Neural cell (in vitro differentiated cells): Measurements from ENCODE around the gene TAP1. TPM values are rescaled to one million over a fixed set of nuclear protein-coding genes. Genes with fewer than 3 reads are reported as not detected.

Experiments used
- H2AFZ ChIP-seq: fragments of 200-600, 300-800 bp; sonication (generic), shearing (Covaris generic); 2 replicates; pipeline ENCODE4 v1.6.0; 2014; ENCODE audit warnings: low read depth, mild to moderate bottlenecking, antibody characterized with exemption, low read length, moderate library complexity
- H3F3A ChIP-seq: fragments of 200-600 bp; shearing (Covaris generic); 2 replicates; pipeline ENCODE4 v1.6.1; 2016; ENCODE audit warnings: mild to moderate bottlenecking, moderate library complexity, mixed read lengths, antibody characterized with exemption, low read length; ENCODE audit not compliant: insufficient read depth, poor library complexity, severe bottlenecking
- H3K27ac ChIP-seq: fragments of 200-600, 300-800 bp; sonication (generic), shearing (Covaris generic); 2 replicates; pipeline ENCODE4 v1.5.1; 2014; ENCODE audit warnings: mild to moderate bottlenecking, low read length, moderate library complexity
- H3K27me3 ChIP-seq: fragments of 300-800, 200-600 bp; sonication (generic), shearing (Covaris generic); 2 replicates; pipeline ENCODE4 v1.6.0; 2014; ENCODE audit warnings: mild to moderate bottlenecking, low read depth, low read length, moderate library complexity; ENCODE audit not compliant: insufficient read depth
- H3K36me3 ChIP-seq: fragments of 300-800, 200-600 bp; sonication (generic), shearing (Covaris generic); 2 replicates; pipeline ENCODE4 v1.5.1; 2014; ENCODE audit warnings: mild to moderate bottlenecking, antibody characterized with exemption, low read length, moderate library complexity; ENCODE audit not compliant: insufficient read depth
- H3K4me2 ChIP-seq: fragments of 300-800, 200-600 bp; sonication (generic), shearing (Covaris generic); 2 replicates; pipeline ENCODE4 v1.6.0; 2014; ENCODE audit warnings: mild to moderate bottlenecking, low read length
- H3K4me3 ChIP-seq: fragments of 300-800, 200-600 bp; sonication (generic), shearing (Covaris generic); 2 replicates; pipeline ENCODE4 v1.5.1; 2014; ENCODE audit warnings: mild to moderate bottlenecking, low read length, moderate library complexity
- H3K79me2 ChIP-seq: fragments of 200-600 bp; shearing (Covaris generic); replicated peaks from 2 replicates; pipeline ENCODE4 v1.6.0; 2014; ENCODE audit warnings: mild to moderate bottlenecking, low read length, moderate library complexity; ENCODE audit not compliant: insufficient read depth
- H3K9ac ChIP-seq: fragments of 300-800, 200-600 bp; sonication (generic), shearing (Covaris generic); 2 replicates; pipeline ENCODE4 v1.6.1; 2016; ENCODE audit warnings: mild to moderate bottlenecking, low read length, mixed read lengths
- H3K9me2 ChIP-seq: fragments of 200-600 bp; shearing (Covaris generic); 2 replicates; pipeline ENCODE4 v1.6.1; 2016; ENCODE audit warnings: mild to moderate bottlenecking, low read length, mixed read lengths; ENCODE audit not compliant: insufficient read depth
- H3K9me3 ChIP-seq: fragments of 200-600, 300-800 bp; sonication (generic), shearing (Covaris generic); 2 replicates; pipeline ENCODE4 v1.6.1; 2016; ENCODE audit warnings: mild to moderate bottlenecking, mixed run types, low read length, moderate library complexity, mixed read lengths
- H4K20me1 ChIP-seq: fragments of 200-600 bp; shearing (Covaris generic); 2 replicates; pipeline ENCODE4 v1.6.1; 2016; ENCODE audit warnings: mild to moderate bottlenecking, mixed run types; ENCODE audit not compliant: insufficient read depth
- EP300 ChIP-seq: fragments of 450-650 bp; conservative IDR thresholded peaks from 2 replicates; pipeline ENCODE4 v1.6.1; 2014; ENCODE audit warnings: antibody characterized with exemption, mild to moderate bottlenecking, moderate library complexity; ENCODE audit not compliant: poor library complexity, severe bottlenecking
- EZH2 ChIP-seq: fragments of 200-600, 300-800 bp; shearing (Covaris generic), sonication (generic); IDR thresholded peaks from 2 replicates; pipeline ENCODE4 v1.6.1; 2014; ENCODE audit warnings: antibody characterized with exemption, low read length, borderline replicate concordance, mild to moderate bottlenecking; ENCODE audit not compliant: insufficient read depth, poor library complexity, severe bottlenecking
- MXI1 ChIP-seq: fragments of 450-650 bp; conservative IDR thresholded peaks from 2 replicates; pipeline ENCODE4 v1.6.1; 2014; ENCODE audit warnings: antibody characterized with exemption, mild to moderate bottlenecking; ENCODE audit not compliant: poor library complexity, severe bottlenecking
- POLR2AphosphoS5 ChIP-seq: IDR thresholded peaks from 2 replicates; pipeline ENCODE4 v1.6.1; 2012
- RAD21 ChIP-seq: fragments of 450-650 bp; conservative IDR thresholded peaks from 2 replicates; pipeline ENCODE4 v1.6.1; 2014; ENCODE audit warnings: antibody characterized with exemption, mild to moderate bottlenecking, moderate library complexity
- SMC3 ChIP-seq: fragments of 450-650 bp; conservative IDR thresholded peaks from 2 replicates; pipeline ENCODE4 v1.6.1; 2014; ENCODE audit warnings: antibody characterized with exemption, mild to moderate bottlenecking, moderate library complexity; ENCODE audit not compliant: poor library complexity
- TAF1 ChIP-seq: IDR thresholded peaks from 2 replicates; pipeline ENCODE4 v1.6.1; 2012; ENCODE audit warnings: low read depth
- polyA plus RNA-seq: library from polyadenylated mRNA; depleted of rRNA; stranded (reverse); fragments of >200 nt; gene quantifications from 2 replicates; pipeline ENCODE4 v1.2.3, GENCODE V29; 2014
- TF ChIP-seq, protein P1 (sequence below): fragments of 450-650 bp; IDR thresholded peaks from 2 replicates; pipeline ENCODE4 v1.5.1; 2014; ENCODE audit warnings: antibody characterized with exemption, mild to moderate bottlenecking, moderate library complexity; ENCODE audit not compliant: poor library complexity, severe bottlenecking
- TF ChIP-seq, protein P2 (sequence below): IDR thresholded peaks from 2 replicates; pipeline ENCODE4 v1.6.1; 2012; ENCODE audit warnings: borderline replicate concordance

Gene TAP1
- polyA plus RNA-seq, 1 donor from 2014 or later, result not detected

DNA sequence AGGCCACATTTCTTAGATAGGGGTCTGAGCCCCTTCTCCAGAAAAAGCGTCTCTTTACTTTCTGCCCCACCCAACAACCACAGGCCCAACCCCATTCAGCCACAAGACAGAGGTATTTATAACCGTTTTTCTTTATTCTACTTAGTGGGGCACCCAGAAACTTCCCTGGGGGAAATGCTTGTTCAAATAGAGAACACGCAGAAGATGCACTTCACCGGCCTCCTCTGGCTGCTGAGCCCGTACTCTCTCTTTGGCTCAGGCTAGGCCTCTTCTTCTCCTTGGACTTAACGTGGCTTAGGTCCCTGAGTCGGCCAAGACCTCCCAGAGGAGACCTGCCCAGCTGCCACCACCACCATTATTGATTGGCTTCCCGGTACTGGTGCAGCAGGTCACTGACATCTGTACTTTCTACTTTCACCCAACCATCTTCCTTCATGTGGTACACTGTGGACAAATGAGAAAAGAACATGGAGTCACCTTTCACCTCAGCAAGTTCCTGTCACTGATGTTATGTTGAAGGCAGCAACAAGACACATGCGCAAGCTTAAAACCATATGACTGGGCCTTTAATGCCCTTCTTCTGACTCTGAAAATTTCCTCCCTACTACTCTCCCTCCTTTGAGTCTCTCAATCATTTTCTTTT, 12.8 kb downstream of the TAP1 start:
- TF ChIP-seq, protein P1, sequence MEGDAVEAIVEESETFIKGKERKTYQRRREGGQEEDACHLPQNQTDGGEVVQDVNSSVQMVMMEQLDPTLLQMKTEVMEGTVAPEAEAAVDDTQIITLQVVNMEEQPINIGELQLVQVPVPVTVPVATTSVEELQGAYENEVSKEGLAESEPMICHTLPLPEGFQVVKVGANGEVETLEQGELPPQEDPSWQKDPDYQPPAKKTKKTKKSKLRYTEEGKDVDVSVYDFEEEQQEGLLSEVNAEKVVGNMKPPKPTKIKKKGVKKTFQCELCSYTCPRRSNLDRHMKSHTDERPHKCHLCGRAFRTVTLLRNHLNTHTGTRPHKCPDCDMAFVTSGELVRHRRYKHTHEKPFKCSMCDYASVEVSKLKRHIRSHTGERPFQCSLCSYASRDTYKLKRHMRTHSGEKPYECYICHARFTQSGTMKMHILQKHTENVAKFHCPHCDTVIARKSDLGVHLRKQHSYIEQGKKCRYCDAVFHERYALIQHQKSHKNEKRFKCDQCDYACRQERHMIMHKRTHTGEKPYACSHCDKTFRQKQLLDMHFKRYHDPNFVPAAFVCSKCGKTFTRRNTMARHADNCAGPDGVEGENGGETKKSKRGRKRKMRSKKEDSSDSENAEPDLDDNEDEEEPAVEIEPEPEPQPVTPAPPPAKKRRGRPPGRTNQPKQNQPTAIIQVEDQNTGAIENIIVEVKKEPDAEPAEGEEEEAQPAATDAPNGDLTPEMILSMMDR, result no peak
- TF ChIP-seq, protein P2, sequence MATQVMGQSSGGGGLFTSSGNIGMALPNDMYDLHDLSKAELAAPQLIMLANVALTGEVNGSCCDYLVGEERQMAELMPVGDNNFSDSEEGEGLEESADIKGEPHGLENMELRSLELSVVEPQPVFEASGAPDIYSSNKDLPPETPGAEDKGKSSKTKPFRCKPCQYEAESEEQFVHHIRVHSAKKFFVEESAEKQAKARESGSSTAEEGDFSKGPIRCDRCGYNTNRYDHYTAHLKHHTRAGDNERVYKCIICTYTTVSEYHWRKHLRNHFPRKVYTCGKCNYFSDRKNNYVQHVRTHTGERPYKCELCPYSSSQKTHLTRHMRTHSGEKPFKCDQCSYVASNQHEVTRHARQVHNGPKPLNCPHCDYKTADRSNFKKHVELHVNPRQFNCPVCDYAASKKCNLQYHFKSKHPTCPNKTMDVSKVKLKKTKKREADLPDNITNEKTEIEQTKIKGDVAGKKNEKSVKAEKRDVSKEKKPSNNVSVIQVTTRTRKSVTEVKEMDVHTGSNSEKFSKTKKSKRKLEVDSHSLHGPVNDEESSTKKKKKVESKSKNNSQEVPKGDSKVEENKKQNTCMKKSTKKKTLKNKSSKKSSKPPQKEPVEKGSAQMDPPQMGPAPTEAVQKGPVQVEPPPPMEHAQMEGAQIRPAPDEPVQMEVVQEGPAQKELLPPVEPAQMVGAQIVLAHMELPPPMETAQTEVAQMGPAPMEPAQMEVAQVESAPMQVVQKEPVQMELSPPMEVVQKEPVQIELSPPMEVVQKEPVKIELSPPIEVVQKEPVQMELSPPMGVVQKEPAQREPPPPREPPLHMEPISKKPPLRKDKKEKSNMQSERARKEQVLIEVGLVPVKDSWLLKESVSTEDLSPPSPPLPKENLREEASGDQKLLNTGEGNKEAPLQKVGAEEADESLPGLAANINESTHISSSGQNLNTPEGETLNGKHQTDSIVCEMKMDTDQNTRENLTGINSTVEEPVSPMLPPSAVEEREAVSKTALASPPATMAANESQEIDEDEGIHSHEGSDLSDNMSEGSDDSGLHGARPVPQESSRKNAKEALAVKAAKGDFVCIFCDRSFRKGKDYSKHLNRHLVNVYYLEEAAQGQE, result no peak
- TF ChIP-seq POLR2AphosphoS5 (no peak), SMC3 (no peak), TAF1 (no peak), RAD21 (no peak), EZH2 (no peak), MXI1 (no peak), EP300 (no peak)
- H3K27me3 ChIP-seq, result peaks cover 40% of the 10 kb centered on the region
- no peaks in the 10 kb centered on the region for H3K36me3 ChIP-seq
- H3K79me2 ChIP-seq, result no peaks in the 10 kb centered on the region
- no peaks in the 10 kb centered on the region for H3K9me3 ChIP-seq
- no peak overlapping the region for H3K9ac ChIP-seq
- no peak overlapping the region for H3K4me2 ChIP-seq
- H3K4me3 ChIP-seq, result no peak overlapping the region
- H4K20me1 ChIP-seq, result no peaks in the 10 kb centered on the region
- H3F3A ChIP-seq, result no peaks in the 10 kb centered on the region
- H3K27ac ChIP-seq, result no peak overlapping the region
- no peaks in the 10 kb centered on the region for H3K9me2 ChIP-seq
- no peak overlapping the region for H2AFZ ChIP-seq

DNA sequence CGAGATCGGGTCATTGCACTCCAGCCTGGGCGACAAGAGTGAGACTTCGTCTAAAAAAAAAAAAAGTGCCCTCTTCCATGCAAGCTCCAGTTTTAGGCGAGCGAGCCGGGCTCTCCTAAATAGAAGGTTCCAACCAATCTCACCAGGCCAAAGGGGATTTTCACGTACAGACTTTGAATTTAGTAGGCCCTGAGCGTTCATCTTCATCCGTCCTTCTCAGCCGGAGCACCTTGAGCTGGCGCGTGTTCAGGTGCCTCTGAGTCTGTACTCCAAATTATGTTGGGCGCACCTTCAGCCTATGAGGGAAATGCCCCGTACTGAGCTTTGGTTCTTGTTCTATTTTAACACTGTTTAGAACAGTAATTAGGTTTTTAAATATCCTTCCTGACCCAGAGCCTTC, 14.1 kb downstream of the TAP1 start:
- no peak overlapping the region for H3K27ac ChIP-seq
- H3K9me3 ChIP-seq, result no peaks in the 10 kb centered on the region
- TF ChIP-seq TAF1 (no peak), RAD21 (no peak), POLR2AphosphoS5 (no peak)
- TF ChIP-seq, protein P1, result no peak
- H3K79me2 ChIP-seq, result no peaks in the 10 kb centered on the region
- H3K9ac ChIP-seq, result no peak overlapping the region
- H2AFZ ChIP-seq, result no peak overlapping the region
- no peaks in the 10 kb centered on the region for H4K20me1 ChIP-seq
- no peaks in the 10 kb centered on the region for H3F3A ChIP-seq
- H3K4me3 ChIP-seq, result no peak overlapping the region
- no peaks in the 10 kb centered on the region for H3K9me2 ChIP-seq
- H3K36me3 ChIP-seq, result no peaks in the 10 kb centered on the region
- H3K27me3 ChIP-seq, result peaks cover 27% of the 10 kb centered on the region
- H3K4me2 ChIP-seq, result no peak overlapping the region
